ENCODE results near the gene CTDNEP1.
"Not testable (repeated sequence)": the region's sequence is repeated elsewhere in the genome, so short reads cannot be mapped to it uniquely, and the experiment has no call there.

The CTDNEP1 gene

DNA sequence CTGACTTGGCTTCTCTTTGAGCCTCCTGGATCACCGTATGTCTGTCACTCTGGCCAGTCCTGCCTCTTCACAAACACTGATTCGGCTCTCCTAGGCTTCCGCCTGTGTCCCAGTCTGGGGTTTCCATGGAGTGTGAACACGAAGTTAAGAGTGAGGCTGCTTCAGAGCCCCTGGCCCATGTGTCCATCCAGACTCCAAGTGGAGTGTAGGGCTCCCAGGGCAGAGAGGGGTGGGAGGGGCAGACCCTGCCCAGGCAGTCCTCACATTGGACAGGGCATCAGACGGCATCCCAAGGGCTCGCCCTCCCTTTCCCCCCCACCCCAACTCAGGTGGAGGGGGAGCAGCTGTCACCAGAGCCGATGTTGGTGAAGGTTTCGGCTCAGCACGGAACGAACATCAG lies 7.7 kb downstream of the CTDNEP1 start:
- not testable (repeated sequence) for DNase-seq

DNA sequence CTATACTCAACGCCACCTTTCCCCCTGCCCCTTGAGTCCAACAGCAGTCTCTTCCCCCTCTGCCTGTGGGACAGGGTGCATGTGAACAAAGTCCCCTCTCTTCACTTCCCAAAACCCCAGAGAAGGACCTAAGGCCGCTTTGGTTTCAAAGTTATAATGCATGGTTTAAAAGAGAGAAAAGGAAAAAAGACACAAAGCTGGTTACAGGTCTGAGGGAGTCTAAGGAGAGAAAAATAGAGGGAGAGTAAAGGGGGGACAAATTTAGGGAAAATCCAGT lies 8.1 kb downstream of the CTDNEP1 start:
- no peak for DNase-seq

DNA sequence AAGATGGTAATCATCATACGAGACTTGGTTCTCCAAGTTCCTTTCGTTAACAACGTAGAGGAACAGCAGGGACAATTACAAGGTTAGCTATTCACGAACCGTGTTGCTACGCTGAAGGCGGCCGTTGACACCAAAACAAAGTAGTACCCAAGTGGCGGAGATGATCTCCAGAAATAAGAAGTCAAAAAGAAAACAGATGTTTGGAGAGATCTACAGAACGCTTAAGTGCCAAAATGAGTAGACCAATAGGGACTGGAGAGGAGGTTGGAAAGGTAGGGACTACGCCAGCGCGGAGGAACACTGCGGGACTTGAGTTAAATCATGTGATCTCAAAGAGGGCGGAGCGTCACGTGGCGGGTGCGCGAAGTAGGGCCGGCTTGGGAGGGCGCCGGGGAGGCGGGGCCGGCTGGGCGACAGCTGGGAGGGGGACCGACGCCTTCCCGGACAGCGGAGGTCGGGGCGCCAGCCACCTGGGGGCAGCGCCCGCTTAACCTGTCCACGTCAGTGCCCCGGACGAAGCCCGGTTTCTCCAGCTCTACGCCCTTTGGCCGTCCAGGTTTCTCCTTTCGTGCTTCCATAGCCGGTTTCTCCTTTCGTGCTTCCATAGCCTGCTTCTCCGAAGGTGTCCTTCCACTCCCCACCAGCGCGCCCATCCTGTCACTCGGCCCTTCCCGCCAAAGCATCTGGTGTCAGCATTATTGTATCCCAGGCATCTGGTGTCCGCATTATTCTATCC lies 8.6 kb downstream of the CTDNEP1 start:
- DNase-seq: peak; percentile 97

DNA sequence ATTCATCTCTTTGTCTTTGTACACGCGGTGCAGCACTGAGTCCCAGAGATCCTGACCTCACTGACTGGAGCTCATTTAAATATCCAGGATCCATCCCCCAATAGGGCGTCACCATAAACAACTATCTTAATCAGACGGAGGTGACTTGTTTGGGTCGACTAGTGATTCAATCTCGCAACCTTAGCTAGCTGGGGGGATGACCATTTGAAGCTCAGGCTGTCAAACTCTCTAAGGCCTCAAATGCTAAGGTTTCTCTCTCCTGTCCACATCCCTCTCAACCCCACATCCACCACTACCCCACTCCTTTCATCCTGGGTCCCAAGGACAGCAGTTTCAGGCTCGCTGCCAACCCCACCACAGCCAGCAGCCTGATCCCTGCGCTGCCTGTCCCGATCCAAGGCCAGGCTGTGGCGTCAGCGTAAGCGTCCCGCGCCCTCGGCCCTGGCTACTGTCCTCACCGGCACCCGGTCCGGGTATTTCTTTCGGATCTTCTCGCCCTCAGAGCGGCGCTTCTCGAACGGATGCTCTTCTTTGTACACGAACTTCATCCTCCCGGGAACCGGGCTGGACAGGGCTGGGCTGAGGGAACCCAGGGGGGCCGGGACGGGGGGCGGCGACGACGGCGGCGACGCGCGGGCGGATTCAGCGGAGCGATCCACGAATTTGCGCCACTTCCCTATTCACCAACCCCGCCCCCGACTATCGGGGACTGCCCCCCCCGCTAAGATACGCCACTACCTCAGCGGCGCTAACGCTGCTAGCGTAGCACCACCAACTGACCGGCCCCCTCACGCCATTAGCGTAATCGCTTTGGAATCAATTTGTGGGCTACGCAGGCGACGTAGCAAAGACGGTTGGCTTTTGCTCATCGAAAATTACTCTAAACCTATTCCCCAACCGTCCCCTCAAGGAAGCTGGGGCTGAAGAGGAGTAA lies 9.5 kb downstream of the CTDNEP1 start, which contains the start of gene GABARAP:
GABARAP (minus strand) TSS at position 667 of the 934 bp plus-strand sequence; CDS start at position 548, 119 bp downstream.
- peak; percentile 94 for DNase-seq

DNA sequence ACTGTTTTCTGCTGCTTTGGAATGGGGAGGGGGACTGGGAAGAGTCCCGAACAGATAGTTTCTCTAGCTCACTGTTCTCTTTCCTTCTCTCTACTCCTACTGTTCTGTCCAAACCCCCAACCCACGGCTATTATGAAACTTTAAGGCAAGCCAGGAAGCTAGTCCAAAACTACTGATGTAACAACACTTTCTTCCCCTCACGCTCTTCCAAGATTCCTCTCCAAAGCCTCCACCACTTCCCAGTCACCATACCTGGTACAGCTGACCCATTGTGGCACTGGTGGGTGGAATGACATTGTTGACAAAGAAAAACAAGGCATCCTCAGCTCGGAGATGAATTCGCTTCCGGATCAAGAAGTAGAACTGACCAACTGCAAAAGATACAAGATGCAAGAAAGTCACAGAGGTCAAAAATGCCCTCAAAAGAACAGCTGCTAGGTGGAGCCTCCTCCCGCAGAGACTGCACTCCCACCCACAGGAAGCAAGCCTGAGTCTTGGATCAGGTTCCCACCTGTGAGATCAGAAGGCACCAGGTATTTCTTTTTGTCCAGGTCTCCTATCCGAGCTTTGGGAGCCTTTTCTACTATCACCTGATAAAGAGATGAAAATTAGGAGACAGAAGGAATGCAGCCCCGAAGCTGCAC lies 10.3 kb downstream of the CTDNEP1 start:
- no peak for DNase-seq

GRCh38 chr17:7240375-7240774 lies 11.2 kb downstream of the CTDNEP1 start:
- no peak for DNase-seq

GRCh38 chr17:7239091-7240027 lies 12.2 kb downstream of the CTDNEP1 start, which contains the start of gene PHF23:
Gene PHF23 (minus strand): TSS chr17:7239457. CDS start chr17:7239279, 178 bp downstream.
- DNase-seq: peak; percentile 100

GRCh38 chr17:7238420-7239090 lies 13.0 kb downstream of the CTDNEP1 start:
- peak; percentile 42 for DNase-seq

- peak; percentile 82 for DNase-seq
Observed at GRCh38 chr17:7237761-7238419, 13.6 kb downstream of the CTDNEP1 start.

- no peak for DNase-seq
Observed at GRCh38 chr17:7237266-7237760, 14.2 kb downstream of the CTDNEP1 start.

DNA sequence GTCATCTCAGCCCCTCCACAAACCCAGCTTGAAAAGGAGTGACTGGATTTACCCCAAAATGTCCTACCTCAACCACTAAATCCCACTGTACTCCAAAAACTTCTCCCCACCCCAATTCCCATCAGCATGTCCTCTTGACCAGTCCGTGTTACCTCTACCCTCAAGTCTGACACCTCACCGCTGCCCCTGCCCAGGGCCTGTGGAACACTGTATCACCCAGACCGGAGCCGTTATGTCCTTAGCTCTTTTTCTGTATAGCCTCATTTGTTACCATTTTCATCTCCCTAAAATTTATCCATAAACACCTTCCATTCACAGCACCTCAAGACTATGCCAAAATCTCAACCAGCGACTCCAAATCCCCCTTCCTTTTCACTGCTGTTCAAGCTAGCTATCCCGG lies 14.7 kb downstream of the CTDNEP1 start:
- no peak for DNase-seq

DNA sequence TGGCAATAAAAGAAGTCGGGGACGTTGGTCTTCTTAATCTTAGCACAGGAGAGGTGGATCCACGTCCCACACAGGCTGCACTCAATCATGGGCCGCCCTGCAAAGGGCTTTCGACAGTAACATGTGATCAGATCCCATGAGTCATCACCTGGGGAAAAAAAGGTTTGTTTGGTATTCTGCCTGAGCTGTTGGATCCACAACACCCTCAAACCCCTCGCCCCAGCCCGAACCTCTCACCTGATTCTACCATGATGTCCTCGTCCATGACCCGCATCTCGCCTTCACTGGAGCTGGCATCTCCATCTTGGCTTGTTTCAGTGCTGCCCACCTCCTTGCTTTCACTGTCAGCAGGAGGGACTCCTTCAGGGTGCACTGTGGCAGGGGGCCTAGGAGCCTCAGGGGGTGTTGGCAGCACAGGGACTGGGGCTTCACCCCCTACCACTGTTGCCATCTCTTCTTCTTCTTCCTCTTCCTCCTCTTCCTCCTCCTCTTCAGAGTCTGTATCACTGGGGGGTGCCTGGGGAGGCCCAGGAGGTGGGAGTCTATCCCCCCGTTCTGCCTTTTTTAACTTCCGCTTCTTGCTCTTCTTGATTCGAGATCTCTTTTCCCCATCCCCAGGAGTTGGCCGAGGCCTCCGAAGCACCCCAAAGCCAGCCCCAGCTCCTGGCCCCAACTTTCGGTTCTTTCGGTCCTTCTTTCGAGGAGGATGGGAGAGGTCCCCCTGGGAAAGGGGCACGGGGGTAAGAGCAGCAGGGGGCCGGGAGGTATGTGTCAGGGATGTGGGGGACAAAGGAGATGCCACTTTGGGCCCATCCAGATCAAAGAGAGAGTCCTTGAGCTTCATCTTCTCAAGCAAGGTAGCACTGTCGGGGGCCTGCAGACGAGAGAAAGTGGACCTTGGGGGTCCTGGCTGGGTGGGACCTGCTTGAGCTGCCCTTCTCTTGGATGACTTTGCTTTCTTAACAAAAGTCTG lies 15.6 kb downstream of the CTDNEP1 start:
- DNase-seq: no peak

- peak; percentile 96 for DNase-seq
Observed at GRCh38 chr17:7234083-7234951, 17.2 kb downstream of the CTDNEP1 start, which contains the start of gene DVL2. Gene DVL2 (minus strand): TSS chr17:7234517. CDS start chr17:7234262, 255 bp downstream.

DNA sequence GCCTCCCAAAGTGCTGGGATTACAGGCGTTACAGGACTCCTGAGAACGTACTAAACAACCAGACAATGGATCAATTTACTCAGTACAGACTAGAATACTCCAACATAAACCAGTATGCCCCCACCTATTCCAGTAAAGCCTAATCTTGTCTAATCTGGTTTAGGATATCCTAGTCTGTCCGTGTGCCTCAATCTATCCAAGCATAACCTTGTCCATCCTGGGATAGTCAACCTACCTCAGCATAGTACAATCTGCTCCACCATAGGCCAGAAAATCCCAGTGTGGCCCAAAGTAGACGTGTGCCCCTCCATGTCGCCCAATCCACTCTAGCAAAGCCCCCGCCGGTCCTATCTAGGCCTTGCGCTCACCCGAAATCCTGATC lies 17.8 kb downstream of the CTDNEP1 start:
- no peak for DNase-seq

- no peak for DNase-seq
Observed at GRCh38 chr17:7232114-7232513, 19.4 kb downstream of the CTDNEP1 start.

- no peak for DNase-seq
Observed at GRCh38 chr17:7229504-7229903, 22.0 kb downstream of the CTDNEP1 start.

GRCh38 chr17:7228920-7229319 lies 22.6 kb downstream of the CTDNEP1 start:
- DNase-seq: no peak
